ENCODE results near the gene ACADSB.

ACADSB gene

DNA sequence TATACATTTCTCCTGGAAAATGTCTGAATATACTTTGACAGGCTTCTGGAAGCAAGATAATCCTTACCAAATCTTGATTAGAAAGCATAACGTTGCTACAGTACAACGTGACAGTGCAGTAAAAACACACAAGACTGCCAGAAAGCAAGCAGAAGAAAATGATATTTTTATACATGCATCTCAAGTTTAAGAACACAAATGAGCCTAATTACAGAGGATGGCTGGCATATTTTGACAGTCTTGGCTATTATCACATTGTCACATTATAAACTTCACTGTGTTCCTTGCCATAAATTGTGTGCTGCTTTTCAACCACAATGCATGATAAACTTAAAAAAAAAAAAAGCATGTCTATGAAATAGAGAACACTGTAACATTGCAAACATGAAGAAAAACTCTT, 4.5 kb upstream of the ACADSB start:
- no peak for DNase-seq (ENCODE audit: low read depth in 2 of 2)

GRCh38 chr10:123007558-123008354, 1.1 kb upstream of the ACADSB start:
- peak in 1 of 2 donors; percentile 2 for DNase-seq (ENCODE audit: low read depth in 2 of 2)

GRCh38 chr10:123009105-123009820, 457 bp downstream of the ACADSB start:
- DNase-seq (ENCODE audit: low read depth in 2 of 2), result peak in 1 of 2 donors; percentile 2

DNA sequence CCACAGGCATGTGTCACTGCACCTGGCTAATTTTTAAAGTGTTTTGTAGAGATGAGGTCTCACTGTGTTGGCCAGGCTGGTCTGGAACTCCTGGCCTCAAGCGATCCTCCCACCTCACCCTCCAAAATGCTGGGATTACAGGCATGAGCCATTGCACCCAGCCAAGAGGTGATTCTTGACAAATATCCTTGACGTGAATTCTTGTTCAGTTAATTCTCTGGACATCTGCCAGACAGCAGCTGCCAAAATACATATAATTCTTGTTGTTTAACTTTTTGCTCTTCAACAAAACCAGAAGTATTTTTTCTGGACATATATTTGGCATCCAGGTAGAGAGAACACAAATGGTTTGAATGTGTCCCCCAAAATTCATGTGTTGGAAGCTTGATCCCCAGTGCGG, 3.2 kb downstream of the ACADSB start:
- DNase-seq (ENCODE audit: low read depth in 2 of 2), result no peak

GRCh38 chr10:123013456-123014419, 4.9 kb downstream of the ACADSB start:
- no peak for DNase-seq (ENCODE audit: low read depth in 2 of 2)

- no peak for DNase-seq (ENCODE audit: low read depth in 2 of 2)
Measured at GRCh38 chr10:123014772-123015171, 6.0 kb downstream of the ACADSB start.

DNA sequence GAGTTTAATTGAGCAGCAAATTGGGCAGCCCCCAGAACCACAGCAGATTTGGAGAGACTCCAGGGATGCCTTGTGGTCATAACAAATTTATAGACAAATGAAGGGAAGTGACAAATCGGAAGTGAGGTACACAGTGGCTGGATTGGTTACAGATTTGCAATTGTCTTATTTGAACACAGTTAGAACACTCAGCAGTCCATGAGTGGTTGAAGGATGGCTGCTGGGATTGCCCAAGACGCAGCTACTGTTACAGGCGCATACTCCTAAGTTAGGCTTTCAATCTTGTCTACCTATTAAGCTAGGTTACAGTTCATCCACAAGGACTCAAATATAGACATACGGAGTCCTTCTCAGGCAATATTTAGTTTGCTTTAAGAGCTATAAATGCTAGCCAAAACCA, 7.4 kb downstream of the ACADSB start:
- no peak for DNase-seq (ENCODE audit: low read depth in 2 of 2)

DNA sequence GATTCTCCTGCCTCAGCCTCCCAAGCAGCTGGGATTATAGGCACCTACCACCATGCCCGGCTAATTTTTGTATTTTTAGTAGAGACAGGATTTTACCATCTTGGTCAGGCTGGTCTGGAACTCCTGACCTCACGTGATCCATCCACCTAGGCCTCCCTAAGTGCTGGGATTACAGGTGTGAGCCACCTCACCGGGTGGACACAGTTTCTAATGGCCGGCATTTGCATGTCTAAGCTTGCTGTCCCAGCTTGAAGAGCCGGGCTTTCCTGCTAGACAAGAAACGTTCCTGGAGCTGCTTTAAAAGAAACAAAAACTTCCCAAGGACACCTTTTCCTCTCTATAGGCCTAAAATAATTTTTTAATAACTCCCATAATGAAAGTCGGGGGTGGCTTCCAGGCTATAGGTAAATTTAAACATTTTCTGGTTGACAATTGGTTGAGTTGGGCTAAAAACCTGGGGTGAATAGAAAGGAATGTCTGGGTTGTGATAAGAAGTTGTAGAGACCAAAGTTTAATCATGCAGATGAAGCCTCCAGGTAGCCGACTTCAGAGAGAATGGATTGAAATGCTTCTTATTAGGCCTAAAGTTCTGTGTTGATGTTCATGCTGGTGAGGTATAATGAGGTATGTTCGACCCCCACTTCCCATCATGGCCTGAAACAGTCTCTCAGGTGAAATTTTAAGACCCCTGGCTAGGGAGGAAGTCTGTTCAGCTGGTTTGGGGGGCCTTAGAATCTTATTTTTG, 8.8 kb downstream of the ACADSB start:
- DNase-seq (ENCODE audit: low read depth in 2 of 2), result no peak

GRCh38 chr10:123018531-123018930, 9.7 kb downstream of the ACADSB start:
- no peak for DNase-seq (ENCODE audit: low read depth in 2 of 2)

DNA sequence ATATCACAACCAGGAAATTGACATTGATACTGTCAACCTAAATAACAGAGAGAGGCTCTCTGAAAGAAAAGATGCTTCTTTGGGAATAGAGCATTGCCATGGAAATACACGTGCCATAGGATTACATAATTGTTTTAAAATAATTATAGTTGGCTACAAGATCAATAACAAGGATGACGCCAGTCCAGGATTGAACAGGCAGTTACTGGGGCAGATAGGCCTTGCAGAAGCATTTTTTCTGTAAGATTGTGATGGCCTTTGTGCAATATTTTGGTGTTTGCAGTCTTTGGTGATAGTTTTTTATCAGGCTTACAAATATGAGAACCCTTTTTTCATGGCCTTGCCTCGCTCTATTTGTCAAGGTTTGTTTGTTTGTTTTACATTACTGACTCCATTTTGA, 10.5 kb downstream of the ACADSB start:
- no peak for DNase-seq (ENCODE audit: low read depth in 2 of 2)

GRCh38 chr10:123019941-123020703, 11.3 kb downstream of the ACADSB start:
- DNase-seq (ENCODE audit: low read depth in 2 of 2), result no peak

GRCh38 chr10:123021517-123021916, 12.7 kb downstream of the ACADSB start:
- no peak for DNase-seq (ENCODE audit: low read depth in 2 of 2)

DNA sequence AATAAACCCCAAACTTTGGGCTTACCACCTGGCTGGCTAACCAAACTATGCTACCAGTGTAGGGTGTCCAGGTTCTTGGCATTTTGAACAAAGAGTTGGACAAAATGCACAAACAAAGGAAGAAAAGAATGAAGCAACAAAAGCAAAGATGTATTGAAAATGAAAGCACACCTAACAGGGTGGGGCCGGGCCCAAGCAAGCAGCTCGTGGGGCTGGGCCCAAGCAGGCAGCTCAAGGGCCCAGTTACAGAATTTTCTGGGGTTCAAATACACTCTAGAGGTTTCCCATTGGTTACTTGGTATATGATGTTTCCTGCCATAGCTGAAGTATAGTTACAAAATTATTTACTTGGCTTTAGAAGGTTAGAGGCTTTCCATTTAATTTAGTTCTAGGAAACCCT, 15.7 kb downstream of the ACADSB start:
- DNase-seq (ENCODE audit: low read depth in 2 of 2), result no peak

DNA sequence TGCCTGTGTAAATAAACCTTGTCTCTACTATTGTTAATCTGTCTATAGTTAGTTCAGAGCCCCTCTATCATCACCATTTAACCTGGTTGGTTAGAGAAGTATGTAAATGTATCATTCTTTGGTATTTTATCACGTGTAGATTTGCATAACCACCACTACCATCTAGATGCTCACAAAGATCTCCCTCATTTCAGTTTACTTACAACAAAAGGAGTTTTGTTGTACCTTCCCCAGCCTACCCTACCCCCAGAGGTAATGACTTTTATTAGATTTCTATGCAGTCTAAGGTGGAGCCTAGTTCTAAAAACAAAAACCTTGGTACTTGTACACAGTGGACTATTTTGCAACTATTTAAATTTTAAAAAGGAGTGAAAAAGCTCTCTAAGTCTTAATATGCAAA, 17.5 kb downstream of the ACADSB start:
- DNase-seq (ENCODE audit: low read depth in 2 of 2), result no peak

DNA sequence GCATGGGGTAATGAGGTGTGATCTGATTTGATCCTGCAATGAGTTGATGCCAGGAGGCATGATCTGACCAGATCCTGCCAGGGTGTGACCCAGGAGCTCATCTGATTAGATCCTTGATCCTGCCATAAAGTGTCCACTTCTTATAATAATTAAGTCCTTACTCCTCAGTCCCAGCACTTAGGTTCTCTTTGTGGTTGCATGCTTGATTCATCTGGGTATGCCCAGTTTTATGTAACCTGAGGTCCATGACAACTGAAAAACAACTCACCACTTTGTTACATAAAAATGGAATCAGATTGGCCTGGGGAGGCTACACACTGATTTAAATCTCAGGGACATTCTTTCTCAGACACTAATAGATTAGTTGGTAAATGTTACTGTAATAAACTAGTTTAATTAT, 19.1 kb downstream of the ACADSB start:
- DNase-seq (ENCODE audit: low read depth in 2 of 2), result no peak

GRCh38 chr10:123031124-123031523, 22.3 kb downstream of the ACADSB start:
- no peak for DNase-seq (ENCODE audit: low read depth in 2 of 2)

DNA sequence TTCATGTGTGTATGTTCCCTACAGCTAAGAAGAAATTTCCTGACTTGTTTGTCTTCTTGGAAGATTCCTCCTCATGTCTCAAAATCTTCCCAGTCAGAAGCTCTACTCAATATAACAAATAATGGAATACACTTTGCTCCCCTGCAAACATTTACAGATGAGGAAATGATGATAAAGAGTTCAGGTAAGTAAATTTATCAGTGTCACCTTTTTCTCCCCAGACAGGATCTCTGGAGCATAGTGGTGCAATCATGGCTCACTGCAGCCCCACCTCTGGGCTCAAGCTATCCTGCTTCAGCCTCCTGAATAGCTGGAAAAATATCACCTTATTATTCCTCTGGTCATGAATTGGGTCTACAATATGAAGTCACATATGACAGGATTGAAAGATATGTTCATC, 25.5 kb downstream of the ACADSB start:
- no peak for DNase-seq (ENCODE audit: low read depth in 2 of 2)

GRCh38 chr10:123035467-123036086, 26.8 kb downstream of the ACADSB start:
- DNase-seq (ENCODE audit: low read depth in 2 of 2), result no peak

DNA sequence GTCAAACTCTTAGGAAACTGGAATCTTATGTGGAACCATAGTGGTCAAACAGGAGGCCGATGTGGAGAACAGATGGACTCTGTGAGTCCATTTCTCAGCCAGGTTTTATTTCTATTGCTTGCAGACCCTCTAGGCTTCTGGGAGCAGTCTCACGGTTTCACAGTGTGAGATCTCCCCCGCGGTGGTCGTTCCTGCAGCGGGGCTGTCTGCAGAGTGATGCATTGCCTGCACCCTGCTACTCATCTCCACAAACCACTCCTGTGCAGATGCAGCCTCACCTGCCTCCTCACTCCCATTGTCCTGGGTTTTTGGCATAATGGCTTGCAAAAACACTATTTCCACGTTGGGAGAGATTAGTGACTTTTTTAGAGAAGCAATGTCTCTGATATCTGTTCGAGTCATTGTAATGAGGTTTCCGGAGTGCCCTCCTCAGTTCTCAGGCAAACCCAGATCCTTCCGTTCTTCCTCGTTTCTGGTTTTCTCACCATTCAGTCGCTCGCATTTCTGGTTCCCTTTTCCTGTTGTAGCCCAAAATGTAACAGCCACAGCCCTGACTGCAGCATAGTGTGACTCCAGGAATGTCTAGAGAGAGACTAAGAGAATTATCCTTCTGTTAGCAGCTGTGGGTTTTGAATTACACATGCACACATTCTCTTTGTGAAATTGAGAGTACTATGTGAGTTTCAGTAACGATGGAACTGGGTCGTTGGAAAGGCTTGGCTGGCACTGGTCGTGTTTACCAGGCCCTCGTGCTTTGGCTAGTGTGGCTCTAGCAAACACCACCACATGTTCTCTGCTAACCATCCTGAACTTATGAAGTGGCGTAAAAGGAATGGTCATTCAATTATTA, 30.2 kb downstream of the ACADSB start:
- no peak for DNase-seq (ENCODE audit: low read depth in 2 of 2)

DNA sequence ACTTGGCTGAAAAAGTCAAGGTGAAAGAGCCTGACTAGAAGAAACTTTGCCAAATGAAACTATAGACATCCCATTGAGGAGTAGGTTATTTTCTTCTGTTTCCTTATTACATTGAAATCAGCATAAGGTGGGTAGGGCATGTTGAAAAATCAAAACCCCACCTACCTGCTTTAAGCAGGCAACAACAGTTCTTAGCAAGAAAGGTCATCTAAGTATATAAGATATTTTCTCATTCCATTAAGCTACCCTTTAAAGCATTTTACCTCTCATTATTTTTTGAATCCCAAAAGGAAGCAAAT, 30.8 kb downstream of the ACADSB start:
- no peak for DNase-seq (ENCODE audit: low read depth in 2 of 2)
